Endothelial cell (in vitro differentiated cells): ENCODE data around the gene HTATIP2. TPM values are rescaled to one million over a fixed set of nuclear protein-coding genes. Genes with fewer than 3 reads are reported as not detected.

Experiments
- DNase-seq: peaks from one replicate; pipeline ENCODE4 v3.0.0; 2021; ENCODE audit warnings: low spot score
- H3K27ac Mint-ChIP-seq: one replicate; pipeline ENCODE4 v1.8.0; 2021; ENCODE audit warnings: mixed read lengths, inconsistent platforms; ENCODE audit not compliant: unreplicated experiment
- H3K27me3 Mint-ChIP-seq: one replicate; pipeline ENCODE4 v1.8.0; 2021; ENCODE audit warnings: mild to moderate bottlenecking, moderate library complexity, mixed read lengths, inconsistent platforms; ENCODE audit not compliant: unreplicated experiment
- H3K36me3 Mint-ChIP-seq: one replicate; pipeline ENCODE4 v1.8.0; 2021; ENCODE audit warnings: mild to moderate bottlenecking, low read depth, mixed read lengths, inconsistent platforms; ENCODE audit not compliant: unreplicated experiment
- H3K4me1 Mint-ChIP-seq: one replicate; pipeline ENCODE4 v1.8.0; 2021; ENCODE audit warnings: mild to moderate bottlenecking, mixed read lengths, inconsistent platforms; ENCODE audit not compliant: unreplicated experiment
- H3K4me3 Mint-ChIP-seq: one replicate; pipeline ENCODE4 v1.8.0; 2021; ENCODE audit warnings: mild to moderate bottlenecking, mixed read lengths, inconsistent platforms; ENCODE audit not compliant: unreplicated experiment
- H3K9me3 Mint-ChIP-seq: one replicate; pipeline ENCODE4 v1.8.0; 2021; ENCODE audit warnings: mixed read lengths, inconsistent platforms; ENCODE audit not compliant: unreplicated experiment
- CTCF ChIP-seq: fragments of 200-600 bp; sonication (generic); IDR thresholded peaks from one replicate; pipeline ENCODE4 v1.5.0; 2021; ENCODE audit warnings: antibody characterized with exemption; ENCODE audit not compliant: unreplicated experiment
- total RNA-seq: library from RNA; stranded (reverse); fragmentation: NEBNext Ultra II Directional; extraction: Animal tissue kit (Norgen Biotek cat#: 25700); gene quantifications from one replicate; pipeline ENCODE4 v1.2.1, GENCODE V29; 2021; ENCODE audit not compliant: unreplicated experiment

Gene HTATIP2
- total RNA-seq, 1 donor from 2014 or later = 18.1 TPM

DNA sequence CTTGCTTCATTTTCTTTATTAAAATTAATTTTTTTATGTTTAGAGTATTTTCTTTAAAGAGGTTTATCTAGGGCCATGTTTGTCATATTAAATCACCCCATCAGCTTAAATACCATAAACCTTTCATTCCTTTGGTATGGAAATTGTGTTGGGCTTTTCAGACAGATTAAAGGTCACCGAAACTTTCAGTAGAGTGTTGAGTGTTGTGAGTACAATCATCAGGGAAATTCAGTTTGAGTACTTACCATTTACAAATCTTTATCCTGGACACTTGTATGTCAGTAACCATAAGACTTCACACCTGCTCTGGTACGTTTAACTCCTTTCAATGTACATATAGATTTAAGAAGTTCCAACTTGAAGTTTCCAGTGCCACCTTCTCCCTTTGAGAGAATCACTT lies 36.0 kb downstream of the HTATIP2 start:
- Mint-ChIP-seq H3K36me3 (no peaks in the 10 kb centered on the region), H3K27me3 (no peaks in the 10 kb centered on the region), H3K9me3 (no peaks in the 10 kb centered on the region), H3K27ac (no peak overlapping the region), H3K4me3 (no peak overlapping the region), H3K4me1 (no peaks in the 10 kb centered on the region)
- DNase-seq = no peak
- no peak for TF ChIP-seq CTCF

GRCh38 chr11:20403059-20403458 lies 39.5 kb downstream of the HTATIP2 start:
- Mint-ChIP-seq H3K9me3 (no peaks in the 10 kb centered on the region), H3K27me3 (no peaks in the 10 kb centered on the region), H3K36me3 (no peaks in the 10 kb centered on the region), H3K4me1 (no peaks in the 10 kb centered on the region), H3K27ac (no peak overlapping the region), H3K4me3 (no peak overlapping the region)
- no peak for TF ChIP-seq CTCF
- no peak for DNase-seq

DNA sequence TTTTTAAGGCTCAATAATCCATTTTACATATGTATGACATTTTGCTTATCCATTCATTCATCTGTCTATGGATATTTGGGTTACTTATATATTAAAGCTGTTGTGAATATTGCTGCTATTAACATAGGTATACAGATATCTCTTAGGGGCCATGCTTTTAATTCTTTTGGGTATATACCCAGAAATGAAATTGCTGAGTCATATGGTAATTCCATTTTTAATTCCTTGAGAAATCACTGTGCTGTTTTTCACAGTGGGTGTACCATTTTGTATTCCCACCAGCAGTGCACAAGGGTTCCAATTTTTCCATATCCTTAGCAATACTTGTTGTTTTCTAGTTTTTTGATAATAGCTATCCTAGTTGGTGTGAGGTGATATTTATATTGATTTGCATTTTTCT lies 43.0 kb downstream of the HTATIP2 start:
- no peaks in the 10 kb centered on the region for H3K9me3 Mint-ChIP-seq
- H3K4me1 Mint-ChIP-seq = no peaks in the 10 kb centered on the region
- H3K27ac Mint-ChIP-seq = no peak overlapping the region
- no peak overlapping the region for H3K4me3 Mint-ChIP-seq
- no peaks in the 10 kb centered on the region for H3K27me3 Mint-ChIP-seq
- H3K36me3 Mint-ChIP-seq = no peaks in the 10 kb centered on the region
- no peak for TF ChIP-seq CTCF
- no peak for DNase-seq

- no peak overlapping the region for H3K27ac Mint-ChIP-seq
- no peaks in the 10 kb centered on the region for H3K4me1 Mint-ChIP-seq
- DNase-seq = no peak
- TF ChIP-seq CTCF = no peak
- H3K27me3 Mint-ChIP-seq = no peaks in the 10 kb centered on the region
- no peaks in the 10 kb centered on the region for H3K9me3 Mint-ChIP-seq
- H3K36me3 Mint-ChIP-seq = no peaks in the 10 kb centered on the region
- H3K4me3 Mint-ChIP-seq = no peak overlapping the region
Observed at GRCh38 chr11:20407344-20407743, 43.8 kb downstream of the HTATIP2 start.

- no peak for TF ChIP-seq CTCF
- no peak for DNase-seq
- Mint-ChIP-seq H3K4me3 (no peak overlapping the region), H3K4me1 (no peaks in the 10 kb centered on the region), H3K27me3 (no peaks in the 10 kb centered on the region), H3K27ac (no peak overlapping the region), H3K9me3 (no peaks in the 10 kb centered on the region), H3K36me3 (no peaks in the 10 kb centered on the region)
Observed at GRCh38 chr11:20415432-20415831, 51.9 kb downstream of the HTATIP2 start.
